Panc1 (cell line): ENCODE measurements around the gene POLDIP3.

Experiments
- CTCF ChIP-seq: fragments of 450-650 bp; IDR thresholded peaks from 2 replicates; pipeline ENCODE4 v1.5.1; 2017; ENCODE audit warnings: mild to moderate bottlenecking
- POLR2AphosphoS5 ChIP-seq: IDR thresholded peaks from 2 replicates; pipeline ENCODE4 v1.6.1; 2012; ENCODE audit warnings: mild to moderate bottlenecking, low read depth, low read length, moderate library complexity
- REST ChIP-seq, 2 experiments: IDR thresholded peaks; 2 replicates each; pipeline ENCODE4 v1.6.1; 2011 to 2012; ENCODE audit warnings: low read depth in 2 of 2, control low read depth in 1 of 2, low read length in 1 of 2, mild to moderate bottlenecking in 1 of 2, moderate library complexity in 1 of 2; ENCODE audit not compliant: insufficient read depth in 1 of 2
- SIN3A ChIP-seq: IDR thresholded peaks from 2 replicates; pipeline ENCODE4 v1.6.1; 2012; ENCODE audit warnings: low read depth, mild to moderate bottlenecking, low read length, moderate library complexity, borderline replicate concordance; ENCODE audit not compliant: insufficient read depth

- TF ChIP-seq CTCF (no peak), POLR2AphosphoS5 (no peak), SIN3A (no peak), REST (IDR thresholded peaks at IDR 0.05; ENCODE audit: insufficient read depth in 1 of 2, low read depth in 2 of 2, low read length in 1 of 2) (no peak)
Measured at GRCh38 chr22:42645341-42645937, 30.8 kb upstream of the POLDIP3 start.
